GM12875 (cell line): ENCODE data around the gene TSPAN31.

Experiments
- H3K4me3 ChIP-seq: one replicate; pipeline ENCODE4 v1.5.1; 2011; ENCODE audit warnings: low read depth, low read length, control low read depth
- TF ChIP-seq, protein P1 (sequence below): IDR thresholded peaks from 2 replicates; pipeline ENCODE4 v1.5.1; 2011; ENCODE audit warnings: low read depth, mild to moderate bottlenecking, control low read depth, inconsistent platforms, low read length, moderate library complexity, borderline replicate concordance; ENCODE audit not compliant: insufficient read depth

Gene TSPAN31

DNA sequence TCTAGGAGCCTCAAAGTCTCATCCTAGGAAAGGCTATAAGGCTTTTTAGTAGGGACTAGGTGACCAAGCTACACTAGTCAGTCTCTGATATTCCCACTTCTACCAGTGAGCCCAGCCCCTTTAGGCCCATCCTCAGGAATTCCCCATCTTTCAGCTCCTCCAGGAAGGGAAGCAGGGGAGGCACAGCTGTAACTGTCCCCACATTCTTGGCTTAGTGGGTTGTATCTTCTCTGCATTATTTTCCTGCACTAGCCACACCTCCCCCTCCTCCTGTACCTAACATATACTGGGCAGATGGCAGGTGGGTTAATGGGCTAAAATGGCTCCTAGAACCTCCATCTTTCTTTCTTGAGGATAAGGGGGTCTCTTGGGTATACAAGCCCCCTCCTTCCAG is 22.5 kb downstream of the TSPAN31 start:
- TF ChIP-seq, protein P1, sequence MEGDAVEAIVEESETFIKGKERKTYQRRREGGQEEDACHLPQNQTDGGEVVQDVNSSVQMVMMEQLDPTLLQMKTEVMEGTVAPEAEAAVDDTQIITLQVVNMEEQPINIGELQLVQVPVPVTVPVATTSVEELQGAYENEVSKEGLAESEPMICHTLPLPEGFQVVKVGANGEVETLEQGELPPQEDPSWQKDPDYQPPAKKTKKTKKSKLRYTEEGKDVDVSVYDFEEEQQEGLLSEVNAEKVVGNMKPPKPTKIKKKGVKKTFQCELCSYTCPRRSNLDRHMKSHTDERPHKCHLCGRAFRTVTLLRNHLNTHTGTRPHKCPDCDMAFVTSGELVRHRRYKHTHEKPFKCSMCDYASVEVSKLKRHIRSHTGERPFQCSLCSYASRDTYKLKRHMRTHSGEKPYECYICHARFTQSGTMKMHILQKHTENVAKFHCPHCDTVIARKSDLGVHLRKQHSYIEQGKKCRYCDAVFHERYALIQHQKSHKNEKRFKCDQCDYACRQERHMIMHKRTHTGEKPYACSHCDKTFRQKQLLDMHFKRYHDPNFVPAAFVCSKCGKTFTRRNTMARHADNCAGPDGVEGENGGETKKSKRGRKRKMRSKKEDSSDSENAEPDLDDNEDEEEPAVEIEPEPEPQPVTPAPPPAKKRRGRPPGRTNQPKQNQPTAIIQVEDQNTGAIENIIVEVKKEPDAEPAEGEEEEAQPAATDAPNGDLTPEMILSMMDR = no peak
- H3K4me3 ChIP-seq = no peak overlapping the region

DNA sequence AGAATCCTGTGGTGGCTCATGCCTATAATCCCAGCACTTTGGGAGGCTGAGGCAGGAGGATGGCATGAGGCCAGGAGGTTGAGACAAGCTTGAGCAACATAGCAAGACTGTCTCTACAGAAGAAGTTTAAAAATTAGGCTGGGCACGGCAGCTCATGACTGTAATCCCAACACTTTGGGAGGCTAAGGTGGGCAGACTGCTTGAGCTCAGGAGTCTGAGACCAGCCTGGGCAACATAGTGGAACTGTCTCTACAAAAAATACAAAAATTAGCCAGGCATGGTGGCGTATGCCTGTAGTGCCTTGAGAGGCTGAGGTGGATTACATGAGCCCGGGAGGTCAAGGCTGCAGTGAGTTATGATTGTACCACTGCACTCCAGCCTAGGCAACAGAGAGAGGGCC is 23.0 kb downstream of the TSPAN31 start:
- TF ChIP-seq, protein P1 = no peak
- H3K4me3 ChIP-seq = no peak overlapping the region

DNA sequence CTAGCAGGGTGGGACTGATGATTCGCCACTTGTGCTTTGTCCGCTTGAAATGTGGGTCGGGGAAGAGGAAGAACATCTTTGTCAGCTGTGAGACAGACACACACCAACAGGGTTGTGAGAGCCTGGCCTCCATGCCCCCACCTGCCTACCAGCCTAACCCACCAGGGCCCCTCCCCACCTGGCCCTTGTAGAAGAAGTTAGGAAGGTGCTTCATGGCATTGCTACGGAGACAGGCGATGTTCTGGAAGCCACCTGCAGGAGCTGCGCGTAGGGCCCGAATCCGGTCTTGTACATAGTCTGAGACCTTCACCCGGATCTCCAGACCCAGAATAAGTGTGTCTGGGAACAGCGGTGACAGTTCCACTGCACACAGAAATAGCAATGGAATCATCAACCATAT is 24.8 kb downstream of the TSPAN31 start:
- H3K4me3 ChIP-seq = no peak overlapping the region

DNA sequence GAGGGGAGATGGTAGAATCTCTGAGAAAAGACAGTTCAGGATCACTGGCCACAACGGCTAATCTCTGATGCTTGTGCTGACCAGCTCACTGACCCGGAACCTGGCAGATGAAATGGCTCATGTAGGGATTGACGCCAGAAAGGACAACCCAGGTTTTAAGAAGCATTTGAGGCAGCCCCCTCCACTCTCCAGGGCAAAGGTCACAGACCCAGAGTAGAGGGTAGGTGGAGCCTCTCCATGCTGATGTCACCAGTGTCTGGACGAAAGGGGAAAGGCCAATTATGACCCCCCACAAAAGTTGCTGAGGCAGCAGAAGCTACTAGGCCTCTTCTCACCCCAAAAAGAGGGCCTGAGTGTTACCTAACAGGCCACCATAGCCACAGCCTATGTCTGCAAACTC is 25.9 kb downstream of the TSPAN31 start:
- TF ChIP-seq, protein P1 = no peak
- H3K4me3 ChIP-seq = peak overlapping the region; percentile 5

More for the DNA sequence above, 24.8 kb downstream of the TSPAN31 start:
- TF ChIP-seq, protein P1 = no peak

DNA sequence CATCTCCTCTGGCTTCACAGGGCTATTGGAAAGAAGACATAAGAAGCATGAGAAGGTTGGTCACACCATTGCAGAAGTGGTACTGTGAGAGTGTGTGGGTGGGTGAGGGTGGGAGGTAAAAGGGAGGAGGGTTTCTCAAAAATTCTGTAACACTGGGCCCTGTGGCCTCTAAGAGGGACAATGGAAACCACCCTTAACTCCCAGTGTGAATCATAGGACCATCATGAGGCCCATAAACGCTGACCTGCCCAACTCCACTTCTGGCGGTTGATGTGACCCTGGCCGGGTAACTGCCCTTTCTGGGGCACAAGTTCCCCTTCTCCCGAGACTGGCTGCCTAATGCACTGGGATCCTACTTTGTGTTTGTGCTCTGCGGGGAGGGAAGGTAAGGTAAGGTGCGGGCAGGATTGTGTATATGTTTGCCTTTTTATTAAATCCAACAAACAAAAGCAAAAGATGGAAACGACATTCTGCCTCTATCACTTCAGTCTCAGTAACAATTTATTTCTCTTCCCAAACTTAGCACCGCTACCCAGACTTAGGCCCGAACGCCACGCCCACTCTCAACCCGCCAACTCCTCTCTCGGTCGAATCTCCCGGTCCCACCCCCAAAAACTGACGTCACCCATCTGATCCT is 26.5 kb downstream of the TSPAN31 start:
- peak overlapping the region; percentile 89 for H3K4me3 ChIP-seq
- TF ChIP-seq, protein P1 = no peak

DNA sequence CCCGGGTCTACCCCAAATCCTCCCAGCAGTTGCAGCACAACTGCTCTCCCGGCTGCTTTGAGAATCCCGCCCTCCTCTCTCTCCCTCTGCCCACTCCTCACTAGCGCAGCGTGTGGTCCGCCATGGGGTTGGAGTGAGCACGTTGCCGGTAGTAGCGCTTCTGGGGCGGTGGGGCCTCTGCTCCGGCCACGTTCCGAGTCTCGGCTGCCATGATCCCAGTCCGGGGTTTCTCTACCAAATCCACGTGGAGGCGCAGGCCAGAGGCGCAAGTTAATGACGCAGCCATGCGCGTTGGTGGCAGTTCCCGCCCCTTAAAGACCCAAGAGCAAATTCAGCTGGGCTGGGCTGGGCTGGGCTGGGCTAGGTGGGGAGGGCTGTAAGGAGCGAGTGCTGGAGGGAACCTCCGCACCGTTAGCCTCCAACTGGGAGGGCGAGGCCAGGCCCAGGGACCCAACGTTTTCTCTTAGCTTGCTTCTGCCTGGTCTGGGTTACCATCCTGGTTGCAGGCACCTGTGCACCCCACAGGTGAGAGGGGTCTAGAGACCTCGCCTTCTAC is 27.1 kb downstream of the TSPAN31 start, which contains the start of gene METTL1:
Gene METTL1 (minus strand): TSS at position 233 of the 556 bp plus-strand sequence. CDS start 22 bp downstream, at position 211.
- peak within 1 kb of the TSS; percentile 89 for H3K4me3 ChIP-seq
- TF ChIP-seq, protein P1 = no peak
